ENCODE results near the gene SLC12A1. TPM values are rescaled to one million over a fixed set of nuclear protein-coding genes. Genes with fewer than 3 reads are reported as not detected.
"Not testable (repeated sequence)": the region's sequence is repeated elsewhere in the genome, so short reads cannot be mapped to it uniquely, and the experiment has no call there.

The SLC12A1 gene
- polyA plus RNA-seq, 1 of the 3 experiments (the other 2 are of a cell fraction): not detected

GRCh38 chr15:48325400-48325799, 119.3 kb downstream of the SLC12A1 start:
- 84% methylated on average over 5 of the region's 5 CpGs for whole genome bisulfite sequencing (ENCODE audit: low lambda C conversion rate)
- POLR2A ChIA-PET: no interaction called here
- no peak for DNase-seq
- Histone ChIP-seq H3K79me2 (ENCODE audit: insufficient read depth) (peaks cover 14% of the 10 kb centered on the region), H2AFZ (ENCODE audit: low read depth) (no peak overlapping the region), H3K27me3 (ENCODE audit: insufficient read depth) (no peaks in the 10 kb centered on the region), H3F3A (replicated peaks; ENCODE audit: insufficient read depth) (peaks cover 4% of the 10 kb centered on the region), H3K4me3 (ENCODE audit: low read depth in 2 of 2, low read length in 1 of 2) (no peak overlapping the region), H3K27ac (ENCODE audit: low read depth in 2 of 2, low read length in 1 of 2) (no peak overlapping the region), H3K9ac (no peak overlapping the region), H3K4me2 (no peak overlapping the region), H4K20me1 (ENCODE audit: insufficient read depth) (no peaks in the 10 kb centered on the region), H3K4me1 (ENCODE audit: control insufficient read depth in 1 of 2, insufficient read depth in 2 of 2, low read depth in 1 of 2, low read length in 1 of 2) (peaks cover 0 to 4% of the 10 kb centered on the region in 2 experiments; a peak in 1 of 4 replicates), H3K36me3 (replicated peaks in 1 of 2; ENCODE audit: control insufficient read depth in 1 of 2, insufficient read depth in 2 of 2, low read length in 1 of 2) (no peaks in the 10 kb centered on the region), H3K9me3 (no peaks in the 10 kb centered on the region), H3K9me2 (no peaks in the 10 kb centered on the region)
- TF ChIP-seq EP300 (IDR thresholded peaks at IDR 0.05; ENCODE audit: borderline replicate concordance in 1 of 2, low read depth in 1 of 2, low read length in 1 of 2) (no peak), RXRA (IDR thresholded peaks at IDR 0.05; ENCODE audit: borderline replicate concordance, low read depth) (no peak), NRF1 (IDR thresholded peaks at IDR 0.05; ENCODE audit: low read depth, low read length) (no peak), SIN3A (IDR thresholded peaks at IDR 0.05; ENCODE audit: borderline replicate concordance, low read depth, low read length) (no peak), TAF1 (IDR thresholded peaks at IDR 0.05; ENCODE audit: borderline replicate concordance, low read depth, low read length) (no peak), REST (IDR thresholded peaks at IDR 0.05; ENCODE audit: low read depth, low read length) (no peak), MXI1 (IDR thresholded peaks at IDR 0.05; ENCODE audit: low read depth, low read length) (no peak), NFIC (IDR thresholded peaks at IDR 0.05; ENCODE audit: borderline replicate concordance) (no peak), GABPA (IDR thresholded peaks at IDR 0.05; ENCODE audit: low read depth) (no peak), ELF1 (IDR thresholded peaks at IDR 0.05) (no peak)
- TF ChIP-seq, protein P1, sequence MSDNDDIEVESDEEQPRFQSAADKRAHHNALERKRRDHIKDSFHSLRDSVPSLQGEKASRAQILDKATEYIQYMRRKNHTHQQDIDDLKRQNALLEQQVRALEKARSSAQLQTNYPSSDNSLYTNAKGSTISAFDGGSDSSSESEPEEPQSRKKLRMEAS (IDR thresholded peaks at IDR 0.05; ENCODE audit: low read depth): no peak
- CTCF ChIA-PET: interaction anchor here (1.0 kb wide), 1 partner anchor 40 kb away, joined by 3 read pairs; no protein-coding TSS in a partner anchor

DNA sequence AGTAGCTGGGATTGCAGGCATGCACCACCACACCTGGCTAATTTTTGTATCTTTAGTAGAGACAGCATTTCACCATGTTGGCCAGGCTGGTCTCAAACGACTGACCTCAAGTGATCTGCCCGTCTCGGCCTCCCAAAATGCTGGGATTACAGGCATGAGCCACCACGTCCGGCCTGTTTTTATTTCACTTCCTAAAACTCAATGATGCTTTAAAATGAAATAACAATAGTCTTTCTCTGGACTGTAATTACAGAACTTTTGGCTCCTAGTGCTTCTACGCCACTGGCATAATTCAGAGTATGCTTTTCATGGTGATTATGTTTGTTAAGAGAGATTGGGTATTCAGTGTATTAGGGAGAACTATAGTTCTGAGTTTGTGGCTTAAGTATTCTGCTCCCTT, 120.1 kb downstream of the SLC12A1 start:
- 99% methylated on average over 6 of the region's 6 CpGs for WGBS (ENCODE audit: low lambda C conversion rate)
- H3K4me3 ChIP-seq (ENCODE audit: low read depth in 2 of 2, low read length in 1 of 2); H3K27ac ChIP-seq (ENCODE audit: low read depth in 2 of 2, low read length in 1 of 2); H3K4me1 ChIP-seq (ENCODE audit: control insufficient read depth in 1 of 2, insufficient read depth in 2 of 2, low read depth in 1 of 2, low read length in 1 of 2); H3K36me3 ChIP-seq (replicated peaks in 1 of 2; ENCODE audit: control insufficient read depth in 1 of 2, insufficient read depth in 2 of 2, low read length in 1 of 2); H3K9me3 ChIP-seq; DNase-seq; H2AFZ ChIP-seq (ENCODE audit: low read depth); H3K4me2 ChIP-seq; H3F3A ChIP-seq (replicated peaks; ENCODE audit: insufficient read depth); H3K9me2 ChIP-seq; H3K27me3 ChIP-seq (ENCODE audit: insufficient read depth); POLR2A ChIA-PET; H4K20me1 ChIP-seq (ENCODE audit: insufficient read depth); H3K9ac ChIP-seq: not testable (repeated sequence)
- H3K79me2 ChIP-seq (ENCODE audit: insufficient read depth): peaks cover 17% of the 10 kb centered on the region
- CTCF ChIA-PET: interaction anchor here (1.0 to 1.2 kb wide), 2 partner anchors 11 to 41 kb away, joined by 3 to 5 read pairs; no protein-coding TSS in a partner anchor
